ENCODE measurements around the gene AP1S1. TPM values are rescaled to one million over a fixed set of nuclear protein-coding genes. Genes with fewer than 3 reads are reported as not detected.
A peak's percentile ranks its signal among the peaks of the same experiment; 100 is the strongest.

The AP1S1 gene
- total and polyA plus RNA-seq, 2 of the 13 experiments (the other 11 are each of a cell fraction or from before 2014, with no cell fraction given): 57.5 to 68.1 TPM

DNA sequence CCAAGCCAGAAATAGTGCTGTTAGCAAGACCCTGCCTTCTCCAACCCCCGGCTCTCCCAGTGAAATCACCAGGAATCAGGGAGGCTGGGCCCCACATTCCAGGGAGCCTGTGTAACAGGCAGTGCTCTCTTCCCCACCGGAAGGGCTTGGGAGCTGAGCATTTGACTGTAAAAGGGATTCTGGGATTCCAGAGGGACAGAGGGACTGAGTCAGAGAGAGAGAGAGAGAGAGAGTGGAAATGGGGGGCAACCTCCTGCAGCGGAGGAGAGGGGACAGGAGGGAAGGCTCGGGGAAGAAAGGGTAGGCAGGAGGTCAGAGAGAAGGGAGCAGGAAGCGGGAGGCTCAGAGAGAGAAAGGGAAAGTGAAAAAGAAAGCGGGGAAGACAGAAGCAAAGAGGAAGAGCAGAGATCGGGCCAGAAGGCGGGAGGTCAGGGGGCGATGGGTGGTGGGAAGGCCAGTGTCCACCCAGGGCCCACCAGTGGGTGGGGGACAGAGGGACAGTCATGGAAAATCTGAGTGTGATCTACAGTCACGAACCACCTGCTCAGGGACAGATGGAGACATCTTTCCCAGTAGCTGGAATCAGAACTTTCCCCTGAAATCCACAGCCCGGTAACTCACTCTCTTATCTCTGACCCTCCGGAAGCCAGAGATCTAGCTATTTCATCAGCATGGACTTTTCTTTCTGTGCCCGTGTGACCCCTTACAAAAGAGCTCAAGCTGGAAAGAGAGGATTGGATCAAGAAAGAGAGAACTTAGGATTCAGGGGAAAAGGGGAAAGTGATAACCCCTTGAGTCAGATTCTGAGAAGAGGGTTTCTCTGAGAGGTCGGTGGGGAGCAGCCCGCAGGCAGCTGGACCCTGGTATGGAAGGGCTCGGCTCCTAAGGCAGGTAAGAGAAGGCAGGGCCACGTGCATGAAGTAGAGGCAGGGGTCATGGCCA is 32.0 kb upstream of the AP1S1 start (continued):
- TF ChIP-seq ZNF335 (CRISPR knock-in tag; IDR thresholded peaks at IDR 0.05): no peak
- TF ChIP-seq TMF1 (CRISPR knock-in tag; IDR thresholded peaks at IDR 0.05; ENCODE audit: low read depth): no peak
- TF ChIP-seq ZFP36L1 (CRISPR knock-in tag; IDR thresholded peaks at IDR 0.05): no peak
- TF ChIP-seq SMARCC2 (IDR thresholded peaks at IDR 0.05): no peak
- TF ChIP-seq SRY (CRISPR knock-in tag; IDR thresholded peaks at IDR 0.05): no peak; the same call in 1 of the 2 replicates
- TF ChIP-seq ZKSCAN5 (CRISPR knock-in tag; IDR thresholded peaks at IDR 0.05): no peak
- no peak for TF ChIP-seq MYNN (CRISPR knock-in tag; IDR thresholded peaks at IDR 0.05; ENCODE audit: low read depth)
- no peak for TF ChIP-seq ARNT2 (CRISPR knock-in tag; IDR thresholded peaks at IDR 0.05; ENCODE audit: low read depth)
- peak; percentile 80 for TF ChIP-seq RXRB (CRISPR knock-in tag; IDR thresholded peaks at IDR 0.05; ENCODE audit: borderline replicate concordance)
- TF ChIP-seq, protein P1, sequence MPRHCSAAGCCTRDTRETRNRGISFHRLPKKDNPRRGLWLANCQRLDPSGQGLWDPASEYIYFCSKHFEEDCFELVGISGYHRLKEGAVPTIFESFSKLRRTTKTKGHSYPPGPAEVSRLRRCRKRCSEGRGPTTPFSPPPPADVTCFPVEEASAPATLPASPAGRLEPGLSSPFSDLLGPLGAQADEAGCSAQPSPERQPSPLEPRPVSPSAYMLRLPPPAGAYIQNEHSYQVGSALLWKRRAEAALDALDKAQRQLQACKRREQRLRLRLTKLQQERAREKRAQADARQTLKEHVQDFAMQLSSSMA (CRISPR knock-in tag; IDR thresholded peaks at IDR 0.05): 0 out of 2 replicates have a peak, but pooled peaks have one; percentile 46
- TF ChIP-seq, protein P2, sequence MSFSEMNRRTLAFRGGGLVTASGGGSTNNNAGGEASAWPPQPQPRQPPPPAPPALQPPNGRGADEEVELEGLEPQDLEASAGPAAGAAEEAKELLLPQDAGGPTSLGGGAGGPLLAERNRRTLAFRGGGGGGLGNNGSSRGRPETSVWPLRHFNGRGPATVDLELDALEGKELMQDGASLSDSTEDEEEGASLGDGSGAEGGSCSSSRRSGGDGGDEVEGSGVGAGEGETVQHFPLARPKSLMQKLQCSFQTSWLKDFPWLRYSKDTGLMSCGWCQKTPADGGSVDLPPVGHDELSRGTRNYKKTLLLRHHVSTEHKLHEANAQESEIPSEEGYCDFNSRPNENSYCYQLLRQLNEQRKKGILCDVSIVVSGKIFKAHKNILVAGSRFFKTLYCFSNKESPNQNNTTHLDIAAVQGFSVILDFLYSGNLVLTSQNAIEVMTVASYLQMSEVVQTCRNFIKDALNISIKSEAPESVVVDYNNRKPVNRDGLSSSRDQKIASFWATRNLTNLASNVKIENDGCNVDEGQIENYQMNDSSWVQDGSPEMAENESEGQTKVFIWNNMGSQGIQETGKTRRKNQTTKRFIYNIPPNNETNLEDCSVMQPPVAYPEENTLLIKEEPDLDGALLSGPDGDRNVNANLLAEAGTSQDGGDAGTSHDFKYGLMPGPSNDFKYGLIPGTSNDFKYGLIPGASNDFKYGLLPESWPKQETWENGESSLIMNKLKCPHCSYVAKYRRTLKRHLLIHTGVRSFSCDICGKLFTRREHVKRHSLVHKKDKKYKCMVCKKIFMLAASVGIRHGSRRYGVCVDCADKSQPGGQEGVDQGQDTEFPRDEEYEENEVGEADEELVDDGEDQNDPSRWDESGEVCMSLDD (CRISPR knock-in tag; IDR thresholded peaks at IDR 0.05; ENCODE audit: borderline replicate concordance): peak; percentile 80; the same call in 1 of the 2 replicates
- TF ChIP-seq SKI (IDR thresholded peaks at IDR 0.05; ENCODE audit: partially characterized antibody): peak; percentile 29
- TF ChIP-seq ZNF781 (CRISPR knock-in tag; IDR thresholded peaks at IDR 0.05; ENCODE audit: borderline replicate concordance, not compliant biosample characterization): no peak
- no peak for TF ChIP-seq ZSCAN20 (CRISPR knock-in tag; IDR thresholded peaks at IDR 0.05; ENCODE audit: borderline replicate concordance)
- TF ChIP-seq ZBTB8A (CRISPR knock-in tag; IDR thresholded peaks at IDR 0.05; ENCODE audit: borderline replicate concordance, low read depth): no peak
- TF ChIP-seq, protein P3, sequence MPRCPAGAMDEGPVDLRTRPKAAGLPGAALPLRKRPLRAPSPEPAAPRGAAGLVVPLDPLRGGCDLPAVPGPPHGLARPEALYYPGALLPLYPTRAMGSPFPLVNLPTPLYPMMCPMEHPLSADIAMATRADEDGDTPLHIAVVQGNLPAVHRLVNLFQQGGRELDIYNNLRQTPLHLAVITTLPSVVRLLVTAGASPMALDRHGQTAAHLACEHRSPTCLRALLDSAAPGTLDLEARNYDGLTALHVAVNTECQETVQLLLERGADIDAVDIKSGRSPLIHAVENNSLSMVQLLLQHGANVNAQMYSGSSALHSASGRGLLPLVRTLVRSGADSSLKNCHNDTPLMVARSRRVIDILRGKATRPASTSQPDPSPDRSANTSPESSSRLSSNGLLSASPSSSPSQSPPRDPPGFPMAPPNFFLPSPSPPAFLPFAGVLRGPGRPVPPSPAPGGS (CRISPR knock-in tag; IDR thresholded peaks at IDR 0.05): no peak
- 0 out of 2 replicates have a peak, but pooled peaks have one; percentile 27 for TF ChIP-seq ARID2 (CRISPR knock-in tag; IDR thresholded peaks at IDR 0.05; ENCODE audit: borderline replicate concordance)
- TF ChIP-seq, protein P4, sequence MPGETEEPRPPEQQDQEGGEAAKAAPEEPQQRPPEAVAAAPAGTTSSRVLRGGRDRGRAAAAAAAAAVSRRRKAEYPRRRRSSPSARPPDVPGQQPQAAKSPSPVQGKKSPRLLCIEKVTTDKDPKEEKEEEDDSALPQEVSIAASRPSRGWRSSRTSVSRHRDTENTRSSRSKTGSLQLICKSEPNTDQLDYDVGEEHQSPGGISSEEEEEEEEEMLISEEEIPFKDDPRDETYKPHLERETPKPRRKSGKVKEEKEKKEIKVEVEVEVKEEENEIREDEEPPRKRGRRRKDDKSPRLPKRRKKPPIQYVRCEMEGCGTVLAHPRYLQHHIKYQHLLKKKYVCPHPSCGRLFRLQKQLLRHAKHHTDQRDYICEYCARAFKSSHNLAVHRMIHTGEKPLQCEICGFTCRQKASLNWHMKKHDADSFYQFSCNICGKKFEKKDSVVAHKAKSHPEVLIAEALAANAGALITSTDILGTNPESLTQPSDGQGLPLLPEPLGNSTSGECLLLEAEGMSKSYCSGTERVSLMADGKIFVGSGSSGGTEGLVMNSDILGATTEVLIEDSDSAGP (CRISPR knock-in tag; IDR thresholded peaks at IDR 0.05; ENCODE audit: borderline replicate concordance): peak; percentile 46
- TF ChIP-seq SALL2 (CRISPR knock-in tag; IDR thresholded peaks at IDR 0.05): no peak
- no peak for TF ChIP-seq DNMT1 (CRISPR knock-in tag; IDR thresholded peaks at IDR 0.05)
- TF ChIP-seq ZNF660 (CRISPR knock-in tag; IDR thresholded peaks at IDR 0.05; ENCODE audit: borderline replicate concordance, low read depth): no peak
- no peak for TF ChIP-seq ZNF234 (CRISPR knock-in tag; conservative IDR thresholded peaks at IDR 0.05)
- no peak for TF ChIP-seq CHD4 (IDR thresholded peaks at IDR 0.05; ENCODE audit: borderline replicate concordance, low read length)

Measured in HepG2 (cell line).